HG03378 (cell line): ENCODE measurements around the gene NDUFB2.
"Not testable (repeated sequence)": the region's sequence is repeated elsewhere in the genome, so short reads cannot be mapped to it uniquely, and the experiment has no call there.

Experiments
- ATAC-seq: cut with Tn5 transposase; IDR thresholded peaks from one replicate; pipeline ENCODE4 v1.9.1; 2021; ENCODE audit warnings: mild to moderate bottlenecking, moderate library complexity; ENCODE audit not compliant: unreplicated experiment

The NDUFB2 gene

GRCh38 chr7:140696680-140697446 lies at the start of gene NDUFB2:
TSS of gene NDUFB2 (plus strand) at chr7:140696708. CDS start at chr7:140696745, 37 bp downstream.
- peak; percentile 80 for ATAC-seq

GRCh38 chr7:140646931-140647647 lies 49.4 kb upstream of the NDUFB2 start:
- peak; percentile 89 for ATAC-seq

GRCh38 chr7:140649556-140650205 lies 46.8 kb upstream of the NDUFB2 start:
- ATAC-seq: no peak

GRCh38 chr7:140650367-140650766 lies 46.1 kb upstream of the NDUFB2 start:
- ATAC-seq: no peak

- ATAC-seq: no peak
Measured at GRCh38 chr7:140653319-140654108, 43.0 kb upstream of the NDUFB2 start.

- no peak for ATAC-seq
Measured at GRCh38 chr7:140654109-140654387, 42.5 kb upstream of the NDUFB2 start.

- ATAC-seq: no peak
Measured at GRCh38 chr7:140654661-140655060, 41.8 kb upstream of the NDUFB2 start.

- no peak for ATAC-seq
Measured at GRCh38 chr7:140655511-140656408, 40.7 kb upstream of the NDUFB2 start.

- peak; percentile 73 for ATAC-seq
Measured at GRCh38 chr7:140656548-140657515, 39.7 kb upstream of the NDUFB2 start.

GRCh38 chr7:140657891-140658290 lies 38.6 kb upstream of the NDUFB2 start:
- no peak for ATAC-seq

- no peak for ATAC-seq
Measured at GRCh38 chr7:140659856-140660255, 36.7 kb upstream of the NDUFB2 start.

- no peak for ATAC-seq
Measured at GRCh38 chr7:140661124-140661523, 35.4 kb upstream of the NDUFB2 start.

- not testable (repeated sequence) for ATAC-seq
Measured at GRCh38 chr7:140662938-140663337, 33.6 kb upstream of the NDUFB2 start.

- ATAC-seq: no peak
Measured at GRCh38 chr7:140667476-140667875, 29.0 kb upstream of the NDUFB2 start.

GRCh38 chr7:140668641-140669040 lies 27.9 kb upstream of the NDUFB2 start:
- no peak for ATAC-seq

- no peak for ATAC-seq
Measured at GRCh38 chr7:140669352-140669751, 27.2 kb upstream of the NDUFB2 start.

- ATAC-seq: not testable (repeated sequence)
Measured at GRCh38 chr7:140669862-140670261, 26.6 kb upstream of the NDUFB2 start.

GRCh38 chr7:140670343-140670935 lies 26.1 kb upstream of the NDUFB2 start:
- ATAC-seq: no peak

- no peak for ATAC-seq
Measured at GRCh38 chr7:140671966-140672365, 24.5 kb upstream of the NDUFB2 start.
